Right lobe of liver (tissue), 4 donors: ENCODE results near the gene RHOU.

Source experiments
- CTCF ChIP-seq, 4 donors: fragments of 200-600 bp in 3 of 4; fragments of 450-650 bp in 1 of 4; IDR thresholded peaks; one replicate each; pipeline versions ENCODE4 v1.5.1 to v1.8.0; 2016 to 2022; ENCODE audit warnings: antibody characterized with exemption in 4 of 4, mild to moderate bottlenecking in 2 of 4
- POLR2A ChIP-seq: fragments of 450-650 bp; IDR thresholded peaks from one replicate; pipeline ENCODE4 v1.6.1; 2017; ENCODE audit warnings: antibody characterized with exemption, mild to moderate bottlenecking
- donor health status: DM: no; HTN: no; CAD: no.
- donor health status: DM: no; HTN: no; CAD: no.
- donor health status: DM: no; HTN: yes; CAD: no.

GRCh38 chr1:228751360-228752098, 16.2 kb downstream of the RHOU start:
- TF ChIP-seq CTCF (IDR thresholded peaks at IDR 0.05) (no peak), POLR2A (no peak)
